ENCODE results near the gene TBX2.

DNA sequence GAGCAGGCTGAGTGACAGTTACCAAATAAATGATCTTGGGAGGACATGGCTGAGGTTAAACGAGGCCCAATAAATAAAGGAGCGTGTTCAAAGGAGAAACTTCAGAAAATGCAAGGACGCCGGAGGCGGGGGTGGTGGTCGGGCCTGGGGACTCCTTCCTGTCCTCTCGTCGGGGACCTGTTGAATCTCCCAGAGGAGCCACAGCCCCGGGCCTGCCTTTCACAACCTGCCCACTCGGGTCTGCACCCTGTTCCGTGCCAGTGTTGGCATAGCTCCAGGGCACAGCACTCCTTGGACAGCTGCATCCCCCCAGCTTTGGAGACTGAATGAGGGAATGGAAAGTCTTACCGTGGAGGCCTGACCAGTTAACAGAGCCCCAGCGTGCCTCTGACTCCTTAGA lies 44.4 kb downstream of the TBX2 start:
- TF ChIP-seq, protein P1, sequence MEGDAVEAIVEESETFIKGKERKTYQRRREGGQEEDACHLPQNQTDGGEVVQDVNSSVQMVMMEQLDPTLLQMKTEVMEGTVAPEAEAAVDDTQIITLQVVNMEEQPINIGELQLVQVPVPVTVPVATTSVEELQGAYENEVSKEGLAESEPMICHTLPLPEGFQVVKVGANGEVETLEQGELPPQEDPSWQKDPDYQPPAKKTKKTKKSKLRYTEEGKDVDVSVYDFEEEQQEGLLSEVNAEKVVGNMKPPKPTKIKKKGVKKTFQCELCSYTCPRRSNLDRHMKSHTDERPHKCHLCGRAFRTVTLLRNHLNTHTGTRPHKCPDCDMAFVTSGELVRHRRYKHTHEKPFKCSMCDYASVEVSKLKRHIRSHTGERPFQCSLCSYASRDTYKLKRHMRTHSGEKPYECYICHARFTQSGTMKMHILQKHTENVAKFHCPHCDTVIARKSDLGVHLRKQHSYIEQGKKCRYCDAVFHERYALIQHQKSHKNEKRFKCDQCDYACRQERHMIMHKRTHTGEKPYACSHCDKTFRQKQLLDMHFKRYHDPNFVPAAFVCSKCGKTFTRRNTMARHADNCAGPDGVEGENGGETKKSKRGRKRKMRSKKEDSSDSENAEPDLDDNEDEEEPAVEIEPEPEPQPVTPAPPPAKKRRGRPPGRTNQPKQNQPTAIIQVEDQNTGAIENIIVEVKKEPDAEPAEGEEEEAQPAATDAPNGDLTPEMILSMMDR (conservative IDR thresholded peaks at IDR 0.05; ENCODE audit: low read depth, low read length) = no peak
- TF ChIP-seq EZH2 (IDR thresholded peaks at IDR 0.05; ENCODE audit: borderline replicate concordance, low read depth, low read length, poor library complexity, severe bottlenecking) = no peak

Data from A673 (cell line).